GM18868 (cell line): Measurements from ENCODE around the gene NOP53.
"Not testable (repeated sequence)": the region's sequence is repeated elsewhere in the genome, so short reads cannot be mapped to it uniquely, and the experiment has no call there.

ENCODE experiments used
- ATAC-seq: cut with Tn5 transposase; IDR thresholded peaks from one replicate; pipeline ENCODE4 v1.9.1; 2021; ENCODE audit warnings: mild to moderate bottlenecking, moderate library complexity; ENCODE audit not compliant: unreplicated experiment

NOP53 gene

GRCh38 chr19:47716270-47716937, 28.9 kb upstream of the NOP53 start:
- no peak for ATAC-seq

- not testable (repeated sequence) for ATAC-seq
These were observed 26.8 kb upstream of the NOP53 start for GRCh38 chr19:47718415-47719046.

GRCh38 chr19:47719047-47719859, 26.1 kb upstream of the NOP53 start:
- no peak for ATAC-seq

GRCh38 chr19:47720669-47721422, 24.5 kb upstream of the NOP53 start:
- no peak for ATAC-seq

GRCh38 chr19:47723581-47723940, 21.8 kb upstream of the NOP53 start:
- no peak for ATAC-seq

- no peak for ATAC-seq
These were observed 19.5 kb upstream of the NOP53 start for GRCh38 chr19:47725759-47726401.

- no peak for ATAC-seq
These were observed 18.9 kb upstream of the NOP53 start for GRCh38 chr19:47726467-47726866.

- not testable (repeated sequence) for ATAC-seq
These were observed 17.1 kb upstream of the NOP53 start for GRCh38 chr19:47728295-47728694.

- ATAC-seq: no peak
These were observed 15.9 kb upstream of the NOP53 start for GRCh38 chr19:47729468-47729798.

- no peak for ATAC-seq
These were observed 15.4 kb upstream of the NOP53 start for GRCh38 chr19:47729799-47730520.

GRCh38 chr19:47730521-47730889, 14.8 kb upstream of the NOP53 start:
- no peak for ATAC-seq

- ATAC-seq: no peak
These were observed 14.4 kb upstream of the NOP53 start for GRCh38 chr19:47730910-47731309.

- ATAC-seq: no peak
These were observed 10.2 kb upstream of the NOP53 start for GRCh38 chr19:47735131-47735530.

- ATAC-seq: no peak
These were observed 4.4 kb upstream of the NOP53 start for GRCh38 chr19:47740866-47741519.

- ATAC-seq: no peak
These were observed 3.7 kb upstream of the NOP53 start for GRCh38 chr19:47741544-47742140.

- ATAC-seq: no peak
These were observed 2.7 kb upstream of the NOP53 start for GRCh38 chr19:47742634-47743033.

GRCh38 chr19:47746129-47746528, 783 bp downstream of the NOP53 start:
- not testable (repeated sequence) for ATAC-seq

- no peak for ATAC-seq
These were observed 4.0 kb downstream of the NOP53 start for GRCh38 chr19:47749326-47749725.

- no peak for ATAC-seq
These were observed 5.4 kb downstream of the NOP53 start for GRCh38 chr19:47750752-47751151.
